Erythroblast (primary cell): ENCODE results near the gene DENND4A.
"Not testable (repeated sequence)": the region's sequence is repeated elsewhere in the genome, so short reads cannot be mapped to it uniquely, and the experiment has no call there.

Source experiments
- DNase-seq, 2 experiments: peaks; one replicate each; lab custom pipeline; 2025; lab: John Stamatoyannopoulos, UW
- GATA1 ChIP-seq: IDR thresholded peaks from 2 replicates; pipeline ENCODE4 v1.6.1; 2011; ENCODE audit warnings: low read depth, mild to moderate bottlenecking, control low read depth, low read length, moderate library complexity
- POLR2A ChIP-seq: IDR thresholded peaks from 2 replicates; pipeline ENCODE4 v1.6.1; 2011; ENCODE audit warnings: mild to moderate bottlenecking, low read length

The DENND4A gene

DNA sequence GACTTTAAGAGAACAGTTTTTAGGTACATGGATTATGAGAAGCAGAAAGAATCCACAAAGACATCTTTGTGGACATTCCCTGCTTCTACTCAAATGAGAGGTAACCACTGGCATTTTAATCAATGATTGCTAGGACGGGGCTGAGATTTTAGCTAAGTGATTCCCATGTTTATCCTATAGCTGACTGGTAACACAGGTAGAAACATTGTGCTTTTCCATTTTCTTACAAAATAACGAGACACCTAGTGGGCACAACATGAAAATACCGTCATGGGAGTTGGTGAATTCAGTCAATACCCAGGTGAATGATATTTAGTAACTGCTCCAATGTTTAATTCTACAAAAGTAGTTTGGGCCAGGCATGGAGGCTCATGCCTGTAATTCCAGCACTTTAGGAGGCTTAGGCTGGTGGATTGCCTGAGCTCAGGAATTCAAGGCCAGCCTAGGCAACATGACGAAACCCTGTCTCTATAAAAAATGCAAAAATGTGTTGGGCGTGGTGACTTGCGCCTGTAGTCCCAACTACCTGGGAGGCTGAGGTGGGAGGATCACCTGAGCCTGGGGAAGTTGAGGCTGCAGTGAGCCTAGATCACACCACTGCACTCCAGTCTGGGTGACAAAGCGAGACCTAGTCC, 37.2 kb upstream of the DENND4A start:
- DNase-seq = peak; percentile 30 to 61
- TF ChIP-seq GATA1 = no peak
- TF ChIP-seq POLR2A = no peak

DNA sequence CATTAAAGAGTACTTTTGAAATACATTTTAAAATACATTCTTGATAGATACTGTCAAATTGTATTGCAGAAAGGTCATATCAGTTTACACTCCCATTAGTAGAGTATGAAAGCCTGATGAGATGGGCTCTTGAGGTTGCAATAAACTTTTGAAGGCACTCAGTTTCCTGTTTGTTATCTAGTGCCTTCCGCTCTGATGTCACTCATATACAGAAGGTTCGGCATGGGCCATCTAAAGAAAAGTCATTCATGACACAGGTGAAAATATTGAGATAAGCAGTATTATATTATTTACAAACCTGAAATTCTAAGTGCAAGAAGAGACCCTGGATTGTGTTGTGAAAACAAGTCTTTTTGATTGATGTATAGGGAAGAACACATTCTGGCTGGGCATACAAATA, 36.5 kb upstream of the DENND4A start:
- DNase-seq = peak; percentile 39 to 54
- no peak for TF ChIP-seq POLR2A
- no peak for TF ChIP-seq GATA1

DNA sequence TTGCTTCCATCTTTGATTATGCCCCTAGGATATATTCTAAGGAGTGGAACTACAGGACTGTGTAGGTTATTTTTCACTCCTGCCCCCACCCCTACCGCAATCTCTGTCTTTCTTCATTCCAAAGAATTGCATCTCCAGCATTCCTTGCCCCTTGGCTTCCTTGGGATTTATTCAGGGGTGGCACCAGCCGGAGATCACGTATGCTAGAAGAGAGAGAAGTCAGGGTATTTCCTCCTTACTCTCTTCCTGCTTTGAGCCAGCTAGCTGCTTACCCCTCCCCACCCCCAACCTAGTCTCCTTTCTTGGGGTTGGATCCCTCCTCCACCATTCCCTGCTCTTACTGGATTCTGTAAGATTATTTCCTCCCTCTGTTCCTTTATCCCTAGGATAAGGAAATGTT, 35.0 kb upstream of the DENND4A start:
- TF ChIP-seq POLR2A (no peak), GATA1 (no peak)
- no peak for DNase-seq

DNA sequence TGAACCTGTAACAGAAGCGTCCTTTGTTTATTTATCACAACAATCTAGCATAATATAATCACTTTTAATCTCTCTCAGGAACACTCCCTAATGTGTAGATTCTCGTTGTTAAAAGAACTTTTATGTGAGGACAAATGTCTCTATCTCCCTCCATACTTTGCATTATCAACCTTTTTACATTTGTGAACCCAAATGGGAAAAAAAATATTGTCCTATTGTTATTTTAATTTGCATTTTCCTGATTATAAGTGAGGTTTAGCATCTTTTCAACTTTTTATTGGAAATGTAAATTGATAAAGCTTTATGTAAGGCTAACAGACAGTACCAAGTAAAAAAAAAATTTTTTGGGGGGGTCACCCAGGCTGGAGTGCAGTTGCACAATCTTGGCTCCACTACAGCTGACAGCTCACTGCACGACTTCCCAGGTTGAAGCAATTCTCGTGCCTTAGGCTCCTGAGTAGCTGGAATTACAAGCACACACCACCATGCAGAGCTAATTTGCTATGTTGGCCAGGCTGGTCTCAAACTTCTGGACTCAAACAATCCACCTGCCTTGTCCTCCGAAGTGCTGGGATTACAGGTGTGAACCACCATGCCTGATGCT, 33.0 kb upstream of the DENND4A start:
- no peak for DNase-seq
- no peak for TF ChIP-seq GATA1
- TF ChIP-seq POLR2A = no peak

DNA sequence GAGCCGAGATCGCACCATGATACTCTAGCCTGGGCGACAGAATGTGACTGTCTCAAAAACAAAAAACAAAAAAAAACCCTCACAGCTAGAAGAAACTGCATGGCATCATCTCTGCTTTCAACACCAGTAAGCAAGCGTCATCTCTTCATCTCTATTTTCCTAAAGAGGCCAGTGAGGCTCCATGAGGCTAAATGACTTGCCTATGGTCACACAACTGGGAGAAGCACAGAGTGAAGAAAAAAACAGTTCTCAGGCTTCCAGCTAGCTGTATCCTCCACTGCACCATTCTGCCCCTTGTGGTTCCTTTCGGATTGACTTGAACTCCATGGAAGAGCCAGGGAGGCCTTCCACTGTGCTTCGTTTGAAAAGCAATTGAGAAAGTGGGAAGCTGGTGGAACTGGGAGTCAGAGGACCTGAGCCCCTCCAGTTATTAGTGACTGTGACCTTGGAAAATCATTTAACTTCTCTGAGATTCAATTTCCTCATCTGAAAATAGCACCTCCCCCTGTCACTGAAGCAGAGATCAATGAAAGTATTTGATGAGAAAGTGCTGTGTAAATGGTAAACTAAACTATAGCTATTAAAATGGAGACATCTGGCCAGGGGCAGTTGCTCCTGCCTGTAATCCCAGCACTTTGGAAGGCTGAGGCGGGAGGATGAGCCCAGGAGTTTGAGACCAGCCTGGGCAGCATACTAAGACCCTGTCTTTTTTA, 32.1 kb upstream of the DENND4A start:
- peak; percentile 80 to 86 for DNase-seq
- no peak for TF ChIP-seq GATA1
- TF ChIP-seq POLR2A = no peak

DNA sequence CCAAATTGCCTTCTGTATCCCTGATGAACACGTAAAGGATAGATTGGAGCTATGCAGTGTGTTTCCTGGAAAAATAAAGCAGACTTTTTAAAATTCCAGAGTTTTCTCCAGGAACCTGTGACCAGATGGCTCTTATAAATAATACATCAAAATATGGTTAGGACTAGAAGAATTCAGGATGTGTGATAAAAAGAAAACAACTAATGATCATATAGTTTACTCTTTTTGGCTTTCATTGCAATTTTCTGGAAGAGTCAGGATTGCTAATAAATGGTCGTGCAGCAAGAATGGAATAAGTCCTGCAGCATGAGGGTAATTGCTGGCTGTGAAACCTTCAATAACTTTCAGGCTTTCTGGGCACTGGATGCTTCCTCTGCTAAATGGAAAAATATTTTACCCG, 30.2 kb upstream of the DENND4A start:
- DNase-seq = no peak
- TF ChIP-seq GATA1 (no peak), POLR2A (no peak)

DNA sequence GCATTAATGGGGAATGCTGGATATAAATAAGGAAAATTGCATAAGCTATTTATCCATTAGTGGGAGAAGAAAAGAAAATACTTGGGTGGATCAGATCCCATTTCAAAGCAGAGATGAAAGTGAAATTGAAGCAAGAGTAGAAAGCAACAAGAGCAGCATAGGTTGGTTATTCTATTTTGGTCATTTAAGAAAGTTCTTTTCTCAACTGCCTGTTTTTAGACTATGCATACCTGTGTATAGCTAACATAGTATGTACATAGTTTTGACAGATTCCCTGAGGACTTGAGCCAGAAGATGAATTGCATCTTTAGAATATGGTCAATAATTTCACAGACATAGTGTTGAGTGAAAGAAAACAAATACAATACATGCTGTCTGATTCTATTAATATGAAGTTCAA, 29.0 kb upstream of the DENND4A start:
- TF ChIP-seq GATA1 (no peak), POLR2A (no peak)
- DNase-seq = no peak

DNA sequence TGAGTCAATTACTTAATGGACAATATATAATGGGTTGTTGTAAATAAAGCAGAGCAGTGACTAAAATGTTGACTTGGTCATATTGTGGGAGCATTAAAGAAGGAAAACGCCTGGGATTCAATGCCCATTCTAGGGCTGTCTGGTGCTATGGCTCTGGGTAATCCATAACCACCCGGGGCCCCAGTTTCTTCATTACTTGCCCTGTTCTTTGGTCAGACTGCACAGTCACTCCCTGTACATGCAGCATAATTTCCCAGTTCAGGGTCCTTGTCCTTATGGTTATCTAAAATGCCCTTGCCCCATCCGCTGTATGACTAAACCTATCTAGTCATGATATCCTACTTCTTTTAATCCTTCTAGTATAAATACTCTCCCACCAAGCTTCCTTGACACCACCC, 27.5 kb upstream of the DENND4A start:
- TF ChIP-seq POLR2A = peak; percentile 48
- no peak for TF ChIP-seq GATA1

DNA sequence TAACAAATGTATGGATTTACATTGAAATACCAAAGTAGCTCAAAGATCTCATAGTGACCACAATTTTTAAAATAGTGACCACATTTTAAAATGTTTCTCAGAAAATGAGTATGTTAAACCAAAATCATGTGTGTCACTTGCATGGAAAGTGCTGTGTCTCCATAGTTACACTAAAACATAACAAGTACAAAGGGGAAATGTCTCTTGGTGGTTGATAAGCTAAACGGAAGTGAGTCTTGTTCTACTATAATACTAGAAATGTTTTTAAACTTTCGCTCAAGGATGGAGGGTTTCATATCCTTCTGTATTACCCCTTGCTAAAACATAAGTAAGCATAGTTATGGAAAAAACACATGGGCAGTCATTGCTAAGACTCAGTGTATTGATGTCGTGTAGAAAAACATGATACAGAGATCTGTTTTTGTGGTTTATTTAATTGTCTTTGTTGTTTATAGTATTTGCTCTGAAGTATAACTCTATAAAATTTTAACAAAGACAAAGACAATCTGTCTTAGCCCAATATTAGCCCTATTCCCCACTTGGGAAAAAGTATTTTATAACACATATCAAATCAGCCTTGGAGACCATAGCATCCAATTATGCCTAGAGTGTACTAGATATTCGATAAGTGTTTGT, 27.0 kb upstream of the DENND4A start:
- DNase-seq = peak; percentile 72 to 76
- no peak for TF ChIP-seq GATA1
- no peak for TF ChIP-seq POLR2A

More for the DNA sequence above, 27.5 kb upstream of the DENND4A start:
- DNase-seq = peak; percentile 94 to 95

DNA sequence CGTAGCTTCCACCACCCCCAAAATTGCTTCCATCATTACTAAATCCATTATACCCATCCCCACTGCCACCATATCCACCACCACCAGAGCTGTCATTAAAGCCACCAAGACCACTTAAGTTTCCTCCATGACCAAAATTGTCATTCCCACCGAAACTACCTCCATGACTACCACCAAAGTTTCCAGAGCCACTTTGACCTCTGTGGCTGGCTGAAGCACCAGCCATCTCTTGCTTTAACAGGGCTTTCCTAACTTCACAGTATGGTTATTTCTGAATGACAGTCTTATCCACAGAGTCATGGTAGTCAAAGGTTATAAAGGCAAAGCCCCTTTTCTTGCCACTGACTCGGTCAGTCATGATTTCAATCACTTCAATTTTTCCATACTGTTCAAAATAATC, 24.3 kb upstream of the DENND4A start:
- TF ChIP-seq POLR2A (no peak), GATA1 (no peak)
- DNase-seq = no peak

DNA sequence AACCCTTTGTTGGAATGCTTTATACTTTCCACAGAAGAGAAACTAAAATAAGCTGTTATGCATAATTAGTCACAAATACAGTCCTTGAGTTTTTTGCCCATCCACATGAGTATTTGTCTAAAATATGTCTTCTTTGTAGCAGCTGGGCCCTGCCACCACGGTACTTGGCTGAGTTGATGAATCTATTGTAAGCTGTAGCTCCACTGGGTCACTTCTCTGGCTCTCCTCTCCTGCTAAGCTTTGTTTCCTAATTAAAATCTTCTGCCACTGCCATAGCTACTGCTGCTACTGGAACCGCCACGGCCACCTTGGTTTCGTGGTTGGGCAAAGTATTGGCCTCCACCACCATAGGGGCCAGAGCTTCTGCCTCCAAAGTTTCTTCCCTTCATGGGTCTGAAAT, 23.9 kb upstream of the DENND4A start:
- DNase-seq = not testable (repeated sequence)

DNA sequence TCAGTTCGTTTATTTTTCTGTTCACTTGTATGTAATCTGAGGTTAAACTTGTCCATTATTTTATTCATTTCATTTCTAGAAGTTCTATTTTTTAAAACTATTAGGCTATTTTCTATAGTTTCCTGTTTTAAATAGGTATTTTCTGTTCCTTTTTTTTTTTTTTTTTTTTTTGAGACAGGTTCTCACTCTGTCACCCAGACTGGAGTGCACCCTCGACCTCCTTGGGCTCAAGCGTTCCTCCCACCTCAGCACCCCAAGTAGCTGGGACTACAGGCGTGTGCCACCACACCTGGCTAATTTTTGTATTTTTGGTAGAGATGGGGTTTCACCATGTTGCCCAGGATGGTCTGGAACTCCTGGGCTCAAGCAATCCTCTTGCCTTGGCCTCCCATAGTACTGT, 22.2 kb upstream of the DENND4A start:
- not testable (repeated sequence) for DNase-seq

DNA sequence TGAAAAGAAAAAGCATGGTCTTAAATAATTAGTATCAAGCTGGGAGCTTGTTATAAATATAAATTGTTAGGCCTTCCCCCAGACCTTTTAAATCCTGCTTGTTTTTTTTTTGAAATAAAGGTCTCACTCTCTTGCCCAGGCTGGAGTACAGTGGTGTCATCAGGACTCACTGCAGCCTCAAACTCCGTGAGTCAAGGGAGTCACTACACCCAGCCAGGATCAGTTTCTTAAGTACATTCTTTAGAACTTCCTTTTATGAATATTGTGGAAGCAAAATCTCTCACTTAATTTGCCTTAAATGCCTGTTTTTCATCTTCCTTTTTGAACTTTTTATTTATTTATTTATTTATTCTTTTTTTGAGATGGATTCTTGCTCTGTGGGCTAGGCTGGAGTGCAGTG, 20.8 kb upstream of the DENND4A start:
- DNase-seq = no peak
- no peak for TF ChIP-seq GATA1
- TF ChIP-seq POLR2A = no peak

DNA sequence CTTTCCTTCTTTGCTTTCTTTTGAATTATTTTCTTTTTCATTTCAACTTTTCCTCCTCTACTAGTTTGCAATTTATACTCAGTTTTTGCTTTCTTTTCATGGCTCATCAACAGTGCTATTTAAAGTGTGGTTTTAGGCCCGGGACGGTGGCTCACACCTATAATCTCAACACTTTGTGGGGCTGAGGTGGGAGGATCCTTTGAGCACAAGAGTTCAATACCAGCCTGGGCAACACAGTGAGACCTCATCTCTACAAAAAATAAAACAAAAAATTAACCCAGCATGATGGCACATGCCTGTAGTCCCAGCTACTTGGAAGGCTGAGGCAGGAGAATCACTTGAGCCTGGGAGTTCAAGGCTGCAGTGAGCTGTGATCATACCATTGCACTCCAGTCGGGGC, 20.4 kb upstream of the DENND4A start:
- TF ChIP-seq GATA1 (no peak), POLR2A (no peak)
- DNase-seq = no peak
